K562 (cell line): Measurements from ENCODE around the gene USH1G. TPM values are rescaled to one million over a fixed set of nuclear protein-coding genes. Genes with fewer than 3 reads are reported as not detected.
A peak's percentile ranks its signal among the peaks of the same experiment; 100 is the strongest.

Experiments
- ATF1 ChIP-seq, 2 experiments: fragments of 450-650 bp in 1 of 2; IDR thresholded peaks; 2 replicates each; pipeline ENCODE4 v1.6.1; 2016; ENCODE audit warnings: missing compliant biosample characterization in 1 of 2, missing genetic modification characterization in 1 of 2
- BCOR ChIP-seq: fragments of 450-650 bp; IDR thresholded peaks from 2 replicates; pipeline ENCODE4 v1.6.1; 2016
- CC2D1A ChIP-seq: fragments of 450-650 bp; IDR thresholded peaks from 2 replicates; pipeline ENCODE4 v1.6.1; 2017; ENCODE audit warnings: mild to moderate bottlenecking
- ESRRA ChIP-seq: fragments of 450-650 bp; IDR thresholded peaks from 2 replicates; pipeline ENCODE4 v1.6.1; 2014; ENCODE audit warnings: low read depth, mild to moderate bottlenecking, moderate library complexity, borderline replicate concordance
- GATA2 ChIP-seq: sonication (generic); formaldehyde crosslinking; IDR thresholded peaks from 2 replicates; pipeline ENCODE4 v1.4.0; 2020; ENCODE audit warnings: mild to moderate bottlenecking, missing genetic modification reagents
- TBL1XR1 ChIP-seq, 2 experiments: IDR thresholded peaks; 2 replicates each; pipeline ENCODE4 v1.6.1; 2012; ENCODE audit warnings: improper control_type of control experiment in 2 of 2, low read length in 2 of 2, mild to moderate bottlenecking in 1 of 2
- ZBTB40 ChIP-seq, 2 experiments: fragments of 450-650 bp in 1 of 2; sonication (generic) in 1 of 2; formaldehyde crosslinking in 1 of 2; IDR thresholded peaks; 2 replicates each; pipeline versions ENCODE4 v1.7.1 to v1.9.0; 2016 to 2022; ENCODE audit warnings: inconsistent platforms in 1 of 2, mild to moderate bottlenecking in 1 of 2, missing genetic modification reagents in 1 of 2
- polyA plus RNA-seq, 8 experiments: library from polyadenylated mRNA; depleted of rRNA in 4 of 8; stranded (reverse) in 5 of 8; unstranded in 3 of 8; fragments of >200 nt; fragmentation: Nextera tagmentation in 2 of 8; fragmentation: Illumina TruSeq in 1 of 8; extraction: Ambion mirVana in 2 of 8; extraction: Trizol in 1 of 8; gene quantifications; 2 replicates each; pipeline versions ENCODE4 v1.2.1 to v1.2.3, GENCODE V29; 2011 to 2014; ENCODE audit warnings: inconsistent platforms in 1 of 8, missing spikeins in 1 of 8
- total RNA-seq, 7 experiments: library from RNA; depleted of rRNA in 6 of 7; stranded (reverse); fragments of >200 nt in 6 of 7; fragmentation: Illumina TruSeq in 2 of 7; extraction: Trizol in 2 of 7; gene quantifications; 2 replicates each; pipeline versions ENCODE4 v1.2.1 to v1.2.3, GENCODE V29; 2011 to 2021; ENCODE audit warnings: low replicate concordance in 1 of 7

Gene USH1G
- total and polyA plus RNA-seq, 9 of the 15 experiments (the other 6 are each of a cell fraction or from before 2014, with no cell fraction given), result 0.22 to 1.00 (median 0.64) TPM; not detected in 2

- TF ChIP-seq ZBTB40 (IDR thresholded peaks at IDR 0.05), result peak; percentile 77
- TF ChIP-seq ZBTB40 (CRISPR knock-in tag; IDR thresholded peaks at IDR 0.05), result no peak
- TF ChIP-seq GATA2, result peak; percentile 77
- TF ChIP-seq ATF1 (CRISPR knock-in tag; IDR thresholded peaks at IDR 0.05), result no peak
- peak; percentile 72 for TF ChIP-seq ATF1 (tag; IDR thresholded peaks at IDR 0.05)
- TF ChIP-seq ESRRA, result peak; percentile 98
- peak; percentile 60 for TF ChIP-seq BCOR
- TF ChIP-seq CC2D1A, result peak; percentile 67
- TF ChIP-seq TBL1XR1 (IDR thresholded peaks at IDR 0.05; ENCODE audit: low read length in 2 of 2), result peak in 1 of 2 experiments; percentile 71; a peak in 2 of 4 replicates
These were observed 54.7 kb downstream of the USH1G start (continued) for GRCh38 chr17:74868251-74868907.
